ENCODE measurements around the gene FGD5.

Gene FGD5

GRCh38 chr3:14837878-14838258 lies 19.1 kb downstream of the FGD5 start:
- Histone ChIP-seq H3K4me1 (ENCODE audit: control insufficient read depth, insufficient read depth, low read length) (peaks cover 16% of the 10 kb centered on the region), H3K9ac (ENCODE audit: low read length) (no peak overlapping the region), H3K27me3 (ENCODE audit: control insufficient read depth, insufficient read depth, low read length) (peaks cover 12% of the 10 kb centered on the region), H3K4me3 (ENCODE audit: low read length) (no peak overlapping the region), H3K36me3 (ENCODE audit: control insufficient read depth, insufficient read depth, low read length) (no peaks in the 10 kb centered on the region), H3K9me3 (ENCODE audit: control insufficient read depth, low read length) (no peaks in the 10 kb centered on the region)

GRCh38 chr3:14839236-14839635 lies 20.5 kb downstream of the FGD5 start:
- no peaks in the 10 kb centered on the region for H3K9me3 ChIP-seq (ENCODE audit: control insufficient read depth, low read length)
- H3K9ac ChIP-seq (ENCODE audit: low read length) = no peak overlapping the region
- peaks cover 16% of the 10 kb centered on the region for H3K4me1 ChIP-seq (ENCODE audit: control insufficient read depth, insufficient read depth, low read length)
- H3K4me3 ChIP-seq (ENCODE audit: low read length) = no peak overlapping the region
- H3K27me3 ChIP-seq (ENCODE audit: control insufficient read depth, insufficient read depth, low read length) = peaks cover 12% of the 10 kb centered on the region
- H3K36me3 ChIP-seq (ENCODE audit: control insufficient read depth, insufficient read depth, low read length) = no peaks in the 10 kb centered on the region

GRCh38 chr3:14841836-14842235 lies 23.1 kb downstream of the FGD5 start:
- H3K4me3 ChIP-seq (ENCODE audit: low read length) = no peak overlapping the region
- no peak overlapping the region for H3K9ac ChIP-seq (ENCODE audit: low read length)
- H3K9me3 ChIP-seq (ENCODE audit: control insufficient read depth, low read length) = no peaks in the 10 kb centered on the region
- H3K27me3 ChIP-seq (ENCODE audit: control insufficient read depth, insufficient read depth, low read length) = peaks cover 19% of the 10 kb centered on the region
- peaks cover 19% of the 10 kb centered on the region for H3K4me1 ChIP-seq (ENCODE audit: control insufficient read depth, insufficient read depth, low read length)
- no peaks in the 10 kb centered on the region for H3K36me3 ChIP-seq (ENCODE audit: control insufficient read depth, insufficient read depth, low read length)

- no peak overlapping the region for H3K4me3 ChIP-seq (ENCODE audit: low read length)
- H3K27me3 ChIP-seq (ENCODE audit: control insufficient read depth, insufficient read depth, low read length) = peaks cover 19% of the 10 kb centered on the region
- H3K4me1 ChIP-seq (ENCODE audit: control insufficient read depth, insufficient read depth, low read length) = peaks cover 17% of the 10 kb centered on the region
- no peaks in the 10 kb centered on the region for H3K9me3 ChIP-seq (ENCODE audit: control insufficient read depth, low read length)
- no peak overlapping the region for H3K9ac ChIP-seq (ENCODE audit: low read length)
- no peaks in the 10 kb centered on the region for H3K36me3 ChIP-seq (ENCODE audit: control insufficient read depth, insufficient read depth, low read length)
Measured at GRCh38 chr3:14842277-14842676, 23.5 kb downstream of the FGD5 start.

GRCh38 chr3:14843321-14843720 lies 24.6 kb downstream of the FGD5 start:
- H3K4me1 ChIP-seq (ENCODE audit: control insufficient read depth, insufficient read depth, low read length) = peaks cover 25% of the 10 kb centered on the region
- no peaks in the 10 kb centered on the region for H3K36me3 ChIP-seq (ENCODE audit: control insufficient read depth, insufficient read depth, low read length)
- H3K27me3 ChIP-seq (ENCODE audit: control insufficient read depth, insufficient read depth, low read length) = peaks cover 19% of the 10 kb centered on the region
- H3K9ac ChIP-seq (ENCODE audit: low read length) = no peak overlapping the region
- no peaks in the 10 kb centered on the region for H3K9me3 ChIP-seq (ENCODE audit: control insufficient read depth, low read length)
- no peak overlapping the region for H3K4me3 ChIP-seq (ENCODE audit: low read length)

GRCh38 chr3:14844386-14845170 lies 25.8 kb downstream of the FGD5 start:
- Histone ChIP-seq H3K4me3 (ENCODE audit: low read length) (no peak overlapping the region), H3K9me3 (ENCODE audit: control insufficient read depth, low read length) (no peaks in the 10 kb centered on the region), H3K9ac (ENCODE audit: low read length) (no peak overlapping the region), H3K27me3 (ENCODE audit: control insufficient read depth, insufficient read depth, low read length) (peaks cover 14% of the 10 kb centered on the region), H3K36me3 (ENCODE audit: control insufficient read depth, insufficient read depth, low read length) (no peaks in the 10 kb centered on the region), H3K4me1 (ENCODE audit: control insufficient read depth, insufficient read depth, low read length) (peaks cover 26% of the 10 kb centered on the region)

- no peak overlapping the region for H3K9ac ChIP-seq (ENCODE audit: low read length)
- peaks cover 14% of the 10 kb centered on the region for H3K27me3 ChIP-seq (ENCODE audit: control insufficient read depth, insufficient read depth, low read length)
- no peaks in the 10 kb centered on the region for H3K36me3 ChIP-seq (ENCODE audit: control insufficient read depth, insufficient read depth, low read length)
- peaks cover 26% of the 10 kb centered on the region for H3K4me1 ChIP-seq (ENCODE audit: control insufficient read depth, insufficient read depth, low read length)
- H3K4me3 ChIP-seq (ENCODE audit: low read length) = no peak overlapping the region
- H3K9me3 ChIP-seq (ENCODE audit: control insufficient read depth, low read length) = no peaks in the 10 kb centered on the region
Measured at GRCh38 chr3:14845180-14845579, 26.4 kb downstream of the FGD5 start.

GRCh38 chr3:14845826-14846225 lies 27.1 kb downstream of the FGD5 start:
- H3K9ac ChIP-seq (ENCODE audit: low read length) = no peak overlapping the region
- peaks cover 11% of the 10 kb centered on the region for H3K27me3 ChIP-seq (ENCODE audit: control insufficient read depth, insufficient read depth, low read length)
- H3K9me3 ChIP-seq (ENCODE audit: control insufficient read depth, low read length) = no peaks in the 10 kb centered on the region
- peaks cover 26% of the 10 kb centered on the region for H3K4me1 ChIP-seq (ENCODE audit: control insufficient read depth, insufficient read depth, low read length)
- H3K36me3 ChIP-seq (ENCODE audit: control insufficient read depth, insufficient read depth, low read length) = no peaks in the 10 kb centered on the region
- H3K4me3 ChIP-seq (ENCODE audit: low read length) = no peak overlapping the region

GRCh38 chr3:14846226-14846880 lies 27.6 kb downstream of the FGD5 start:
- H3K36me3 ChIP-seq (ENCODE audit: control insufficient read depth, insufficient read depth, low read length) = no peaks in the 10 kb centered on the region
- H3K27me3 ChIP-seq (ENCODE audit: control insufficient read depth, insufficient read depth, low read length) = peaks cover 11% of the 10 kb centered on the region
- H3K9ac ChIP-seq (ENCODE audit: low read length) = no peak overlapping the region
- H3K4me3 ChIP-seq (ENCODE audit: low read length) = no peak overlapping the region
- H3K9me3 ChIP-seq (ENCODE audit: control insufficient read depth, low read length) = no peaks in the 10 kb centered on the region
- peaks cover 26% of the 10 kb centered on the region for H3K4me1 ChIP-seq (ENCODE audit: control insufficient read depth, insufficient read depth, low read length)

- H3K27me3 ChIP-seq (ENCODE audit: control insufficient read depth, insufficient read depth, low read length) = peaks cover 7% of the 10 kb centered on the region
- no peak overlapping the region for H3K9ac ChIP-seq (ENCODE audit: low read length)
- peaks cover 22% of the 10 kb centered on the region for H3K4me1 ChIP-seq (ENCODE audit: control insufficient read depth, insufficient read depth, low read length)
- no peaks in the 10 kb centered on the region for H3K9me3 ChIP-seq (ENCODE audit: control insufficient read depth, low read length)
- H3K36me3 ChIP-seq (ENCODE audit: control insufficient read depth, insufficient read depth, low read length) = no peaks in the 10 kb centered on the region
- H3K4me3 ChIP-seq (ENCODE audit: low read length) = no peak overlapping the region
Measured at GRCh38 chr3:14847613-14848541, 29.1 kb downstream of the FGD5 start.

- no peak overlapping the region for H3K9ac ChIP-seq (ENCODE audit: low read length)
- peaks cover 22% of the 10 kb centered on the region for H3K4me1 ChIP-seq (ENCODE audit: control insufficient read depth, insufficient read depth, low read length)
- H3K9me3 ChIP-seq (ENCODE audit: control insufficient read depth, low read length) = no peaks in the 10 kb centered on the region
- no peak overlapping the region for H3K4me3 ChIP-seq (ENCODE audit: low read length)
- H3K36me3 ChIP-seq (ENCODE audit: control insufficient read depth, insufficient read depth, low read length) = no peaks in the 10 kb centered on the region
- H3K27me3 ChIP-seq (ENCODE audit: control insufficient read depth, insufficient read depth, low read length) = peaks cover 7% of the 10 kb centered on the region
Measured at GRCh38 chr3:14848906-14849305, 30.1 kb downstream of the FGD5 start.

Data from mucosa of stomach (tissue), 1 donor.